Naive thymus-derived CD4-positive, alpha-beta T cell (primary cell): Measurements from ENCODE around the gene LYRM4. TPM values are rescaled to one million over a fixed set of nuclear protein-coding genes. Genes with fewer than 3 reads are reported as not detected.

Experiments
- ATAC-seq: fragments of 150-1000 bp; cut with Tn5 transposase; 2 replicates; pipeline ENCODE4 v1.10.0; 2021; ENCODE audit warnings: mild to moderate bottlenecking, moderate library complexity
- CTCF ChIA-PET: fragments of 350-600 bp; sonication (Branson Sonifier 250); formaldehyde crosslinking; loops from one replicate; lab custom pipeline; 2021; ENCODE audit warnings: antibody characterized with exemption; lab: Charles Lee
- POLR2A ChIA-PET: fragments of 350-600 bp; sonication (Branson Sonifier 250); formaldehyde crosslinking; loops from one replicate; lab custom pipeline; 2021; ENCODE audit warnings: antibody characterized with exemption, inconsistent platforms; lab: Charles Lee
- DNase-seq, 9 donors: peaks; one replicate each; pipeline versions ENCODE4 v3.0.0 to v3.0.0-alpha.2; 2020 to 2022; ENCODE audit warnings: mixed read lengths in 1 of 9
- H3K27ac ChIP-seq: one replicate; pipeline ENCODE4 v1.7.0; 2013; ENCODE audit warnings: mild to moderate bottlenecking, low read depth, low read length, moderate library complexity
- H3K27me3 ChIP-seq, 2 donors: one replicate each; pipeline ENCODE4 v1.7.0; 2013; ENCODE audit warnings: low read length in 2 of 2, mild to moderate bottlenecking in 2 of 2, moderate library complexity in 2 of 2; ENCODE audit not compliant: control insufficient read depth in 2 of 2, insufficient read depth in 2 of 2
- H3K36me3 ChIP-seq, 3 experiments: 1 replicate in 2 of 3; 2 replicates in 1 of 3; pipeline ENCODE4 v1.7.0; 2013; ENCODE audit warnings: low read length in 3 of 3, mild to moderate bottlenecking in 3 of 3, moderate library complexity in 1 of 3; ENCODE audit not compliant: insufficient read depth in 3 of 3, control insufficient read depth in 2 of 3
- H3K4me1 ChIP-seq, 2 donors: one replicate each; pipeline ENCODE4 v1.7.0; 2013; ENCODE audit warnings: low read length in 2 of 2, mild to moderate bottlenecking in 2 of 2, moderate library complexity in 1 of 2; ENCODE audit not compliant: control insufficient read depth in 2 of 2, insufficient read depth in 2 of 2
- H3K4me3 ChIP-seq: 2 replicates; pipeline ENCODE4 v1.7.0; 2013; ENCODE audit warnings: mild to moderate bottlenecking, low read length
- H3K9me3 ChIP-seq, 3 experiments: 1 replicate in 2 of 3; 2 replicates in 1 of 3; pipeline ENCODE4 v1.7.0; 2013; ENCODE audit warnings: low read length in 3 of 3; ENCODE audit not compliant: control insufficient read depth in 2 of 3
- H3K27ac Mint-ChIP-seq, 9 donors: one replicate each; pipeline ENCODE4 v1.8.0; 2020 to 2022; ENCODE audit warnings: mixed read lengths in 9 of 9, mild to moderate bottlenecking in 8 of 9, moderate library complexity in 5 of 9, inconsistent platforms in 2 of 9
- H3K27me3 Mint-ChIP-seq, 5 donors: one replicate each; pipeline ENCODE4 v1.8.0; 2021 to 2022; ENCODE audit warnings: mixed read lengths in 5 of 5, mild to moderate bottlenecking in 1 of 5
- H3K36me3 Mint-ChIP-seq, 5 donors: one replicate each; pipeline ENCODE4 v1.8.0; 2020 to 2022; ENCODE audit warnings: mixed read lengths in 5 of 5, mild to moderate bottlenecking in 3 of 5, inconsistent platforms in 1 of 5
- H3K4me1 Mint-ChIP-seq, 7 donors: one replicate each; pipeline ENCODE4 v1.8.0; 2020 to 2022; ENCODE audit warnings: mixed read lengths in 7 of 7, mild to moderate bottlenecking in 3 of 7, inconsistent platforms in 1 of 7
- H3K4me3 Mint-ChIP-seq, 10 donors: one replicate each; pipeline ENCODE4 v1.8.0; 2020 to 2022; ENCODE audit warnings: mild to moderate bottlenecking in 10 of 10, mixed read lengths in 10 of 10, moderate library complexity in 6 of 10, inconsistent platforms in 2 of 10
- H3K9me3 Mint-ChIP-seq, 11 donors: one replicate each; pipeline ENCODE4 v1.8.0; 2020 to 2022; ENCODE audit warnings: mixed read lengths in 11 of 11, mild to moderate bottlenecking in 4 of 11, inconsistent platforms in 1 of 11, moderate library complexity in 1 of 11
- intact Hi-C, 2 donors: fragments of 100-400 bp; cut with micrococcal nuclease; formaldehyde crosslinking; loops; one replicate each; pipeline ENCODE4 v1.15.1; 2023
- polyA plus RNA-seq, 2 donors: library from polyadenylated mRNA; unstranded; fragments of 300-500 nt; fragmentation: Illumina TruSeq; gene quantifications; one replicate each; pipeline ENCODE4 v1.2.3, GENCODE V29; 2021
- total RNA-seq, 6 experiments: library from RNA in 5 of 6; stranded (reverse) in 5 of 6; gene quantifications; 1 replicate in 5 of 6; 2 replicates in 1 of 6; pipeline ENCODE4 v1.2.3 and lab custom pipeline; 2021 to 2026

LYRM4 gene
- total and polyA plus RNA-seq, 7 experiments from 2014 or later = 15.1 to 61.6 (median 24.4) TPM

GRCh38 chr6:5135788-5136376, 124.9 kb downstream of the LYRM4 start:
- ChIA-PET CTCF (no interaction called here), POLR2A (no interaction called here)
- Histone ChIP-seq H3K27ac (no peak overlapping the region), H3K4me3 (no peak overlapping the region), H3K9me3 (no peaks in the 10 kb centered on the region), H3K36me3 (no peaks in the 10 kb centered on the region), H3K27me3 (no peaks in the 10 kb centered on the region), H3K4me1 (no peaks in the 10 kb centered on the region)
- Mint-ChIP-seq H3K9me3 (no peaks in the 10 kb centered on the region), H3K27me3 (no peaks in the 10 kb centered on the region), H3K27ac (no peak overlapping the region), H3K4me1 (peaks cover 0 to 9% (median 0%) of the 10 kb centered on the region in 7 donors), H3K36me3 (peaks cover 0 to 13% (median 5%) of the 10 kb centered on the region in 5 donors), H3K4me3 (no peak overlapping the region)
- ATAC-seq (peak; percentile 63), DNase-seq (peak in 5 of 9 donors; percentile 19 to 51 (median 36))
- intact Hi-C loops = no loop called here

GRCh38 chr6:5133943-5134342, 126.8 kb downstream of the LYRM4 start:
- Mint-ChIP-seq H3K27ac (no peak overlapping the region), H3K4me1 (peaks cover 0 to 10% (median 2%) of the 10 kb centered on the region in 7 donors), H3K4me3 (no peak overlapping the region), H3K9me3 (no peaks in the 10 kb centered on the region), H3K36me3 (peaks cover 0 to 20% (median 8%) of the 10 kb centered on the region in 5 donors), H3K27me3 (no peaks in the 10 kb centered on the region)
- DNase-seq (no peak), ATAC-seq (no peak)
- no peaks in the 10 kb centered on the region for H3K27me3 ChIP-seq
- no peaks in the 10 kb centered on the region for H3K4me1 ChIP-seq
- ChIA-PET POLR2A (interaction anchor here (0.6 kb wide), 1 partner anchor 218 kb away, joined by 4 read pairs; no protein-coding TSS in a partner anchor), CTCF (interaction anchor here (1.2 kb wide), 1 partner anchor 10 kb away, joined by 4 read pairs; no protein-coding TSS in a partner anchor)
- no peak overlapping the region for H3K4me3 ChIP-seq
- H3K36me3 ChIP-seq = no peaks in the 10 kb centered on the region
- no peaks in the 10 kb centered on the region for H3K9me3 ChIP-seq
- intact Hi-C loops = no loop called here
- no peak overlapping the region for H3K27ac ChIP-seq

GRCh38 chr6:5132731-5133130, 128.0 kb downstream of the LYRM4 start:
- Histone ChIP-seq H3K4me1 (no peaks in the 10 kb centered on the region), H3K36me3 (no peaks in the 10 kb centered on the region), H3K27ac (no peak overlapping the region), H3K27me3 (no peaks in the 10 kb centered on the region), H3K9me3 (no peaks in the 10 kb centered on the region), H3K4me3 (no peak overlapping the region)
- no peaks in the 10 kb centered on the region for H3K27me3 Mint-ChIP-seq
- ChIA-PET CTCF (no interaction called here), POLR2A (interaction anchor here (0.6 kb wide), 1 partner anchor 271 kb away, joined by 3 read pairs; no protein-coding TSS in a partner anchor)
- H3K4me1 Mint-ChIP-seq = peaks cover 0 to 15% (median 8%) of the 10 kb centered on the region in 7 donors
- ATAC-seq (peak; percentile 71), DNase-seq (no peak)
- H3K4me3 Mint-ChIP-seq = no peak overlapping the region
- intact Hi-C loops = no loop called here
- H3K27ac Mint-ChIP-seq = no peak overlapping the region
- H3K36me3 Mint-ChIP-seq = peaks cover 0 to 25% (median 8%) of the 10 kb centered on the region in 5 donors
- no peaks in the 10 kb centered on the region for H3K9me3 Mint-ChIP-seq

GRCh38 chr6:5130135-5130866, 130.4 kb downstream of the LYRM4 start:
- no peak overlapping the region for H3K27ac Mint-ChIP-seq

GRCh38 chr6:5128351-5128750, 132.4 kb downstream of the LYRM4 start:
- Histone ChIP-seq H3K4me3 (no peak overlapping the region), H3K27me3 (no peaks in the 10 kb centered on the region), H3K9me3 (no peaks in the 10 kb centered on the region), H3K27ac (no peak overlapping the region), H3K36me3 (no peaks in the 10 kb centered on the region), H3K4me1 (no peaks in the 10 kb centered on the region)
- H3K27me3 Mint-ChIP-seq = no peaks in the 10 kb centered on the region
- ChIA-PET CTCF (no interaction called here), POLR2A (no interaction called here)
- no peak overlapping the region for H3K4me3 Mint-ChIP-seq
- H3K4me1 Mint-ChIP-seq = peaks cover 0 to 15% (median 6%) of the 10 kb centered on the region in 7 donors
- H3K27ac Mint-ChIP-seq = no peak overlapping the region
- intact Hi-C loops = no loop called here
- H3K36me3 Mint-ChIP-seq = peaks cover 0 to 20% (median 4%) of the 10 kb centered on the region in 5 donors
- no peaks in the 10 kb centered on the region for H3K9me3 Mint-ChIP-seq
- no peak for ATAC-seq
- no peak for DNase-seq

More at GRCh38 chr6:5130135-5130866, 130.4 kb downstream of the LYRM4 start:
- H3K27me3 Mint-ChIP-seq = no peaks in the 10 kb centered on the region
- ChIA-PET POLR2A (no interaction called here), CTCF (interaction anchor here (1.6 kb wide), 1 partner anchor 9 kb away, joined by 4 read pairs; no protein-coding TSS in a partner anchor)
- ATAC-seq = no peak
- Histone ChIP-seq H3K4me3 (no peak overlapping the region), H3K9me3 (no peaks in the 10 kb centered on the region), H3K36me3 (no peaks in the 10 kb centered on the region), H3K27ac (no peak overlapping the region), H3K4me1 (no peaks in the 10 kb centered on the region), H3K27me3 (no peaks in the 10 kb centered on the region)
- no peak overlapping the region for H3K4me3 Mint-ChIP-seq
- peaks cover 0 to 24% (median 4%) of the 10 kb centered on the region in 5 donors for H3K36me3 Mint-ChIP-seq
- peaks cover 0 to 15% (median 6%) of the 10 kb centered on the region in 7 donors for H3K4me1 Mint-ChIP-seq
- DNase-seq = no peak
- intact Hi-C loops = no loop called here
- H3K9me3 Mint-ChIP-seq = no peaks in the 10 kb centered on the region

GRCh38 chr6:5127106-5127687, 133.6 kb downstream of the LYRM4 start:
- CTCF ChIA-PET = interaction anchor here (0.9 kb wide), 1 partner anchor 16 kb away, joined by 3 read pairs; no protein-coding TSS in a partner anchor
- H3K27ac Mint-ChIP-seq = no peak overlapping the region

More at GRCh38 chr6:5127106-5127687, 133.6 kb downstream of the LYRM4 start:
- no peak overlapping the region for H3K27ac ChIP-seq
- no peaks in the 10 kb centered on the region for H3K9me3 ChIP-seq
- intact Hi-C loops = no loop called here
- no peaks in the 10 kb centered on the region for H3K27me3 ChIP-seq
- H3K36me3 Mint-ChIP-seq = peaks cover 0 to 19% (median 4%) of the 10 kb centered on the region in 5 donors
- DNase-seq (no peak), ATAC-seq (no peak)
- no peak overlapping the region for H3K4me3 ChIP-seq
- H3K9me3 Mint-ChIP-seq = peaks cover 0 to 1% (median 0%) of the 10 kb centered on the region in 11 donors
- POLR2A ChIA-PET = no interaction called here
- H3K27me3 Mint-ChIP-seq = no peaks in the 10 kb centered on the region
- H3K4me3 Mint-ChIP-seq = no peak overlapping the region
- H3K4me1 Mint-ChIP-seq = peaks cover 0 to 15% (median 6%) of the 10 kb centered on the region in 7 donors
- H3K4me1 ChIP-seq = no peaks in the 10 kb centered on the region
- no peaks in the 10 kb centered on the region for H3K36me3 ChIP-seq
